Gastroesophageal sphincter (tissue), 3 donors: Measurements from ENCODE around the gene CNNM4.

Experiments used
- CTCF ChIP-seq, 4 experiments: fragments of 200-600 bp in 2 of 4; fragments of 450-650 bp in 2 of 4; sonication (generic) in 1 of 4; IDR thresholded peaks; one replicate each; pipeline ENCODE4 v1.5.1; 2017 to 2019; ENCODE audit warnings: antibody characterized with exemption in 4 of 4, mild to moderate bottlenecking in 2 of 4, moderate library complexity in 2 of 4
- POLR2A ChIP-seq, 2 donors: fragments of 450-650 bp; IDR thresholded peaks; one replicate each; pipeline ENCODE4 v1.6.1; 2017; ENCODE audit warnings: antibody characterized with exemption in 2 of 2, mild to moderate bottlenecking in 2 of 2, moderate library complexity in 1 of 2
- POLR2AphosphoS5 ChIP-seq: sonication (generic); formaldehyde crosslinking; IDR thresholded peaks from one replicate; pipeline ENCODE4 v1.6.1; 2017; ENCODE audit warnings: antibody characterized with exemption

DNA sequence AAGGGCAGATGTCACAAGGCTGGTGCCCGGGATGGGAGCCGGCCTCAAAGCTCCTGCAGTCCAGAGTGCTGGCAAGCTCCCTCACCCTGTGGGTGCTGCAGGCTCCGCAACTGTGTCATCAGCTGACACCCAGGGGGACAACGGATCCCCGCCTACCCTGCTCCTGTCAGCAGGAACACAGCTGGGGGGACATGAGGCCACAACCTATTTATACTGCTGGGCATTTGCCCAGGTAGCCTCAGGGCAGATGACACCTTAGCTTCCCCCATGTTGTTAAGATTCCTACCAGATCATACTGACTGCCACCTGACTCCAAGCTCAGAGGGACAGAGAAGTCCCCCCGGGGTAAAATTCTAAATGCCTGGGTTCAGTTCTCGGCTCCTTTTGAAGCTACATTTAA is 81.9 kb downstream of the CNNM4 start:
- TF ChIP-seq CTCF (IDR thresholded peaks at IDR 0.05) = no peak
- TF ChIP-seq POLR2A (IDR thresholded peaks at IDR 0.05) = no peak
- TF ChIP-seq POLR2AphosphoS5 = no peak
